Hematopoietic multipotent progenitor cell treated with erythropoietin and hydrocortisone succinate and interleukin-3 and kit ligand, for 17 days (in vitro differentiated cells): ENCODE results near the gene SHQ1.
"Not testable (repeated sequence)": the region's sequence is repeated elsewhere in the genome, so short reads cannot be mapped to it uniquely, and the experiment has no call there.

Experiments
- DNase-seq: peaks from one replicate; pipeline ENCODE4 v3.0.0-alpha.2; 2015; ENCODE audit warnings: low spot score

Gene SHQ1

DNA sequence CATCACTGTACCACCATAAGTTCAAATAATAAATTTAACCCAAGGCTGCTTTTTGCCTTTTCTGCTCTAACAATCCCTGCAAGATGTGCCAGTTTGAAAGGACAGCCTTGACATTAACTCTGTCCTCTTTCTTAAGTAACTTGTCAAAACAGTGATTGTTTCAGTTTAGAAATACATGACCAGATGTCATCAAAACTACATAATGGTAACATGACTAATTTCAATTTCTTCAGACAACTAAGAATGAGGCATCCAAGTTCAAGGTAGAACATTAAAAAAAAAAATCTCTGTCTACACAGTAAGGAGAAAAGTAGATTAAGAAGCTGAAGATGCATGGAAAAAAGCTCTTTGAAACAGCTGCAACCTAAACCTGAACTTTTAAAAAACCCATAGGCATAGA lies 47.4 kb downstream of the SHQ1 start:
- no peak for DNase-seq

DNA sequence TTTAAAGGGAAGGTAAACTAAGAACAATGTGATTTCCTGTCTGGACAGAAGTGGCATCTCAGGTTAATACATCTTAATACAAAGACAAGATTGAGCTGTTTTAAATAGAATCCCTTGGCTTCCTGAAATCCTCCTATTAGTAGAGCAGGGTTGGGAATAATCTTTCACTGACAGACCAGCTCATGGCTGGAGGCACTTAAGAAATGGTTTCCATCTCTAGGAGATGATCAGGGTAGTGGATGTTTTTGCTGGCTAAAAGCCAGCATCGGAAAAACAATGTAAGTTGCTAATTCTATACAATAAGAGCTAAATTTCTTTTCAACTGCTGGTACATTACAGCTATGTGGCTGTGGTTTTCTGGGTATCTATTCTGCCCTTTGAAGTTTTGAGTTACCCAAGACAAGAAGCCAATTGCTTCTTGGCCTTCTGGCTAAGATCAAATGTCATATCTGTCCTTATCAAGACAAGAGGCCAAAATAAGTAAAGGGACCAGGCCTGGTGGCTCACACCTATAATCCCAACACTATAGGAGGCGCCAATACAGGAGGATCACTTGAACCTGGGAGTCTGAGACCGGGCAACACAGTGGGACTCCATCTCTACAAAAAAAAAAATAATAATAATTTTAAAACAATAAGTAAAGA lies 49.6 kb downstream of the SHQ1 start:
- DNase-seq: no peak

DNA sequence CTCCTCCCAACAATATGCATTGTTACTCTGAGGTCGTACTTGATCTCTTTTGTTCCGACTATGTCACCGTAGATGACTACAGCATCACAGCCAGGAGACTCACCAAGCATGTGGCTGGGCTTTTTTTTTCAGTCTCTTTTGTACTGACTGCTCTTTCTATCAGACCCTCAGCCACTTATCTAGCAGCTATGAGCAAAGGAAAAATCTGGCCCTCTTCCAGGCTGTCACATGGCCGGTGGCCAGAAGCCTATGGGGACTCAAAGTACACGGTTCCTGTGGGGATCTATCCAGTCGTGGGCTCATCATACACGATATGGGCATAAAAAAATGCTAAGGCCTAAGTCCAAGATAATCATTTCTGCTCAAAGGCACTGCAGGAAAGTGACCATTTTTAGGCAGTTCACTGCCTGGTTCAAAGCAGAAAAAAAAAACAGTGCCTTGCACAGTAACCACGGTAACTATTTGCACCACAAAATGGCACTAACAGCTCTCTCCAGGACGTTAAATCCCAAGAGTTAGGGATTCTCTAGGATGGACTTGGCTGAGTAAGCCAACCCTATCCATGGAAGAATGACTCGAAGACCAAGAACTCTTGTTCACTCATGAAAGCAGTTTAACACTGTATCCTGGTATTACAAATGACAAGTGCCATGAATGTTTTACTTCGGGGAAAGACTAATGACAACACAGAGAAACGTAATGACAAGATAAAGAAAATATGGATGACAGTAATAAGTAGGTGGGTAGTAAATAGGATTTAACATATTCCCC lies 50.3 kb downstream of the SHQ1 start:
- DNase-seq: peak; percentile 34

DNA sequence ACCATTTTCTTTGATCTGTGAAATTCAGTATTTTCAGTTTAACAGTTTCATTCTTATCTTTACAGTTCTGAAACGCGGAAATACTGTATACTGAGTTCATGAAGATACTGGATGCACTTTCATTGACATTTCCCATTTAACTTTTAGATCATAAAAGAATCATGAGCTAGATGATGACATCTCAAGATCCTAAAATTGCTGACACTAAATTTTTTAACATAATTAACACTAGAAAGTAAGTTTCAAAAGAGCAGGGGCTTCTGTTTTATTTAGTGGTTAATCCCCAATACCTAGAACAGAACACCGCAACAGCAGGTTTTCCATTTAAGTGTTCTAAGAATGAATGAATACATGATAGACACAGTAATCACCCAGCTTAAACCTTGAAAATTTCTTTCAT lies 54.2 kb downstream of the SHQ1 start:
- DNase-seq: no peak

DNA sequence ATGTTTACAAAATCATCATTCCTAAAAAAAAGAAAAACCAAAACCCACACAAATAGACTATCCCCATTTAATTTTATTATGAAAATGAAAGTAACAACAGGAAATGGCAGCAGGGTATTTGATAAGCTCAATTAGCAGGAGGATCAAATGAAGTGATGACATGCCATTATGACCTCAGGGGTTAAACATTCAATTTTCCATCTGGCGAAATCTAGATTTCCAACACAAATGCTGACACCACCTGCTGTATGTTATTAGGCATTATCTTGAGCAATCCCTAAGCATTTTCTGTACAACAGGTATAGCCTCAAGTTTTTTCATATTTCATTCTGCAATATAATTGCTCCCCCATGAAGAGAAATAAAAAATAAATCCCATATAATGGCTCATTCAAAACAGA lies 57.1 kb downstream of the SHQ1 start:
- DNase-seq: no peak

DNA sequence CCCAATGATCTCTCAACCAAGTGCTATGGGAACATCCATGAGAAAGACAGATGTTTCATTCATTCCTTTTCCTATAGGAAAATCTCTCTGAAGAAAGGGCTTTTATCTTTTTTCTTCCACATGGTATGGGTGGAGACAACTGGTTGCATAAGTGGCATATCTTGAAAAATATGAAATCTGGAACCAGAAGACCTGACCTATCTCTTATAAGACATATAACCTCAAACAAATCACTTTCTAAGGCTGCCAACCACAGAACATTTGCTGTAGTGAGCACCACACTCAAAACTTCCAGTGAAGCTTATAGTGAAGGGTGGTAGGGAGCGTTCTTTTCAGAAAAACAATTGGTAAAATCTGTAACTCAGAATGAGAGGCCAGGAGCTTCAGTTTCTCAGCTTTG lies 58.5 kb downstream of the SHQ1 start:
- DNase-seq: no peak

DNA sequence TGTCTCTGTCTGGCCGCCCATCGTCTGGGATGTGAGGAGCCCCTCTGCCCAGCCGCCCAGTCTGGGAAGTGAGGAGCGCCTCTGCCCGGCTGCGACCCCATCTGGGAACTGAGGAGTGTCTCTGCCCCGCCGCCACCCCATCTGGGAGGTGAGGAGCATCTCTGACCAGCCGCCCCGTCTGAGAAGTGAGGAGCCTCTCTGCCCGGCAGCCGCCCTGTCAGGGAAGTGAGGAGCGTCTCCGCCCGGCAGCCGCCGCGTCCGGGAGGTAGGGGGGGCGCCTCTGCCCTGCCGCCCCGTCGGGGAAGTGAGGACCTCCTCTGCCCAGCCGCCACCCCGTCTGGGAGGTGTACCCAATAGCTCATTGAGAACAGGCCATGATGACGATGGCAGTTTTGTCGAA lies 60.0 kb downstream of the SHQ1 start:
- DNase-seq: not testable (repeated sequence)

DNA sequence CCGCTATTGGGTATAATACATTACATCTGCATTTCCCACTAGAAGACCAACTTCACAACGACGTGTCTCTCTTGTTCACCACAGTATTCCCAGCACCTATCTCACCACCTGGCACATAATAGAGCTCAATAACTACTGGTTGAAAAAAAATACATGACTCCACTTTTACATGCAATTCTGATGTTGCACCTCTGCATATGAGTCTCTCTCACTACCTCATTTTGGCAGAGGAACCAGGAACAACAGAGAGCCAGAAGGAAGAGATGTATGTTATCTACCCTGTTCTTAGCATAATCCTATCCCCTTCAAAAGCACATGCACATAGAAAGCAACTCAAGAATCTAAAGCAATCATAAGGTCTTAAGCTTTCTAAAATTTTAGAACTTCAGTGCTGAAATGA lies 61.6 kb downstream of the SHQ1 start:
- DNase-seq: no peak

DNA sequence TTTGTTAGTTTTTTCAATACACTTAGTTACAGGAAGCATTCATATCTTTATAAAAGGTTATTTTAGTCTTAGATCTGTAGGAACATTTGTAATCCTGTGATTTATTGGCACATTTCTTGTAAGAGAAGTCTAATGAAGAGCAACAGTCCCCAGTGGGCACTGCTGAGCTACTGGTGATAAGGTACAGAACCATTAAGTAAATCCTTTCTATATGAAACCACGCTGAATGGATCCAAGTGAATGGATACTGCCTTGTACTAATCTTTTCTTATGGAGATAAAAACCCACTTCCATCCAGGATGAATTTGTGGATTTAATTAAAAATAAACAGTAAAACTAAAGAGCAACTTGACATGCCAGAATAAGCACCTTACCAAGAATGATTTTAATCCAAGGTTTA lies 64.0 kb downstream of the SHQ1 start:
- DNase-seq: no peak

DNA sequence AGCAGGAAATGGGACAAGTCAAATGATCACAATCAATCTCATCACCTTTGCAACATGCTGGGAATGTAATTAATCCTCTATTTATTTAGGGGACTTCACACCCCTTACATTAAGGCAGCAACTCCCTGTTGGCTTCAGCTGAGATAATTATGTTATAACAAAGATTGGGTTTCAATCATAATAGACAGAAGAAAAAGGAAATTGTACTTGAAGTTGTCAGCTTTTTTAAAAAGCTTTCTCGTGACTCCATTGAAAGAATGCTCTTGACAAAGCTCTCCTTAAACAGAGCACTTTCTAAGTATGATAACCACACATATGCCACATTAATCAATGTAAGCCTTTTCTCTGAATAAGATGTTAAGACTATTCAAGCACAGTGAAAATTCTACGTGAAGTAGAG lies 65.7 kb downstream of the SHQ1 start:
- no peak for DNase-seq

DNA sequence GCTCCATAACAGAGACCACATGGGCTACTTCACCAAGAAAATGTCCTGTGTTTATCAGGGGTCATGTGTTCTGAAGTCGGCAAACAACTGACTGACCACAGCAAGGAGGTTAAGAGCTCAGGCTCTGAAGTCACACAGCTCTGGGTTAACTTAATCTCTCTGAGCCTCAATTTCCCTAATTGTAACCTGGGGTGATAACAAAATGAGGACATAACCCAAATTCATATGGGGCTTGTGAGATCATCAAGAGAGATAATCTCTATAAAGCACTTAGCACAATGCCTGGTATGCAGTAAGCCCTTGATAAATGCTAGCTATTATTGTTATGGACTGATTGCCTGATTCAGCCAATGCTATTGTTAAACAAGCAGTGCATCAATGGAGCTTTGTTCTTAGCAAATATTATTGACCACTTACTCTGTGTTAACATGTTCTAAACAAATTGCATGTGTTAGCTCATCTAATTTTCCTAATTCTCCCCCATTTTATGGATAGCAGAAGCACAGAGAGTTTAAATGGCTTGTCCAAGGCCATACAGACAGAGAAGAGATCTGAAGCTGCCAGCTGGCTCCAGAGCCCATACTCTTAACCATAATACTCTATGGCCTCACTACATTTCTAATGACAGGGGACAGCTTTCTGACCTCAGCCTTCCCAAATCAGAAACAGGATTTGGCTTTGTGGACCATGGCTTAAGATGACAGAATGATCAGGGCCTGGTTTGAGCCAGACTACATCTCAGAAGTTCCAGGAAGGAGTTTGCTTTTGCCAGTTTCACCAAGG lies 78.3 kb downstream of the SHQ1 start:
- no peak for DNase-seq

DNA sequence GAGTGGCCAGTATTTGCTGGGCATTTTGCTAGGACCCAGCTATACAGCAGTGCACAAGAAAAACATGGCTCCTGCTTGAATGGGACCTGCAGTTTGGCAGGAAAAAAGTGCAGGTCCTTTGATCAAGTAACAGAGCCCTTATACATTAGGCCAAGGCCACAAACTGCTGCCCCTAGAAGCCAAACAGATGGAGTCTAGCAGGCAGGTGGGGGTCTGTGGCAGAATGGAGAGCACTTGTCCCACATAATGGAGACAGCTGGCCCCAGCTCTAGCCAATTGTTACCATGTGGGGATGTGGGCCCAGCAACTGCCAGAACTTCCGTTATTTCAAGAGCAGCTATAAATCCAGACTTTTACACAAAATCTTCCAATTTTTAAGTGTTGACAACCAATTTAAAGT lies 79.3 kb downstream of the SHQ1 start:
- no peak for DNase-seq

DNA sequence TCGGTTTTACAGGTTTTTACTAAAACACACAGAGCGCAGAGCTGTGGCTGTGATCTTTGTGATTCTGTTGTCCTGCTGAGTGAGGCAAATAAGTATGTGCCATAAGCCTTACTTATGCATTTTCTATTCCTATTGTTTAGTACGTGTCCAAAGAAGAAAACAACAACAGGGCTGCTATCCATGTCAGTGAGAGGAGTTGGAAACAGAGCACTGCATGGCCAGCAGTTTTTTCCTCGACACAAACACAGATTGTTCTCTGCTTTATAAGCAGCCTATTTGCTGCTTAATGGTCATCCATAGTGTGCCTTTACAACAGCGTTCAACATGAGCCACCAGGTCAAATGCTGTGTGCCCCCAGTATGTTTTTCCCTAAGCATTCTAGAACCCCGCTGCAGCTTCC lies 79.8 kb downstream of the SHQ1 start:
- DNase-seq: no peak

DNA sequence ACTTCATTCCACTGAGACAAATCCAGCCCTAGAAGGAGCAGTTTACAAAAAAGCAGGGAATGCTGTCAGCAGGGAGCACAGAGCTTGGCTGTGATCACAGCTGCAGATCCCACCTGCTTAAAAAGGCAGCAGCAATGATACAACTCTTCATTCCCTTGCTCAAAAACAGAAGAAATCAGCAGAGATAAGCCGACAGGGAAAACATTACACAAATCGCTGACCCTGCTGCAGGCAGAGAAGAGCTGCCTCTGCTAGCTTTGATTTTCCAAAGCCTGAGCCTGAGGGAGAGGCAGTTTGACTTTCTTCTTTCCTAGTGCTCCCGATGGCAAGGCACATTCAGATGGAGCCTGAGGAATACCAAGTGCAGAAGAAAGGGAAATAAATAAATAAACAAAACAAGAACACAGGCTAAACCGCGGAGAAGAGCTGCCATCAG lies 80.2 kb downstream of the SHQ1 start:
- DNase-seq: no peak

DNA sequence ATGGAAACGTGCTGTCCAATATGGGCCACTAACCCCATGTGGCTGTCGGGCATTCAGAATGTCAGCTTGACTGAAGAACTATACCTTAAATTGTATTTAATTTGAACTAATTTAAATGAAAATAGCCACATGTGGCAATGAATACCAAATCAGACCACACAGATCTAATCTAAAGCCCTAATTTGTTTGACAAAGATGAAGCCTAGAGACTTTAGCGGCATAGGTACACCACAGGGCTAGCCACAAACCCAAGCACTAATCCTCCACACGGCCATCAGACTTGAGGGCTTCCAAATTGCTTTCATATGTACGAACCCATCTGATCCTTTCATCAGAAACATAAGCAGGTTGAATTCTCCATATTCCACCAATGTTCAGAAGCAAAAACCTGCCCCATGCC lies 81.4 kb downstream of the SHQ1 start:
- no peak for DNase-seq

DNA sequence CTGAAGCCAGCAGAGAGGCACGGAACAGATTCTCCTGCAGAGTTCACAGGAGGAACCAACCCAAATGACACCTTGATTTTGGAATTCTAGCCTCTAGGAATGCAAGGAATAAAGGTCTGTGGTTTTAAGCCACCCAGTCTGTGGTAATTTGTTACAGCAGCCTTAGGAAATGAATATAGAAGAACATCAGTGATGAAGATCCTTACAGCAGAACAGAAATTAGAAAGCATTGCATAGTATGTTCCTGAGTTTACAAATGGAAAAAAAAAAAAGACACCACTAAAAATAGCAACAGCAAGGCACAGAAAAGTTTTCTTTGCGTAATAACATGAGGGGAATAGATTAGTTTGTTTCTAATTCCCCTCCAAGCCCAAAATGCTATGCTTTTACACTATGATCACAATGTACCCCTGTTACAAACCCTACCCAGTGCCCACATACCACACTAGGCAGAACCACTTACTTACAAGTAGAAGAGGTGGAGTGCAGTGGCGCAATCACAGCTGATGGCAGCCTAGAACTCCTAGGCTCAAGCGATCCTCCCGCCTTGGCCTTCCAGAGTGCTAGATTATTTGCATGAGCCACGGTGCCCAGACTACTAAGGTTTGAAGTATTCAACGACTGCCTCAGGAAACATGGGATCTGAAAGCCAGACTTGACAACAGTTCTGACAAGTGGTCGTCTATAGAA lies 84.3 kb downstream of the SHQ1 start:
- DNase-seq: no peak

DNA sequence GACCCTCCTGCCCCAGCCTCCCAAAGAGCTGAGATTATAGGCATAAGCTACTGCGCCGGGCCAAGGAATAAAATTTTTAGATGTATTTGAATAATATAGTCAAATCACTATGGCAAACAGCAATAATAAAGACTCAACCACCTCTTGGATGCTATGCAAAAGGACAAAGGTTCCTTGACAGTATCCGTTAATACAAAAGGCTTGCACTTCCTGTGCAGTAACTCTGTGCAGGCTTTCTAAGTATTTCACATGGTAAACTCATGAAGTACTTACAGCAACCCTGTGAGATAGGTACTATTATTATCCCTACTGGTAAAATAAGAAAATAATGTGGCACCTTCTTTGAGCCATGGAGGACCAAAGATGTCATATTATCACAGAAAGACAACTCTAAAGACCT lies 86.8 kb downstream of the SHQ1 start:
- DNase-seq: no peak

DNA sequence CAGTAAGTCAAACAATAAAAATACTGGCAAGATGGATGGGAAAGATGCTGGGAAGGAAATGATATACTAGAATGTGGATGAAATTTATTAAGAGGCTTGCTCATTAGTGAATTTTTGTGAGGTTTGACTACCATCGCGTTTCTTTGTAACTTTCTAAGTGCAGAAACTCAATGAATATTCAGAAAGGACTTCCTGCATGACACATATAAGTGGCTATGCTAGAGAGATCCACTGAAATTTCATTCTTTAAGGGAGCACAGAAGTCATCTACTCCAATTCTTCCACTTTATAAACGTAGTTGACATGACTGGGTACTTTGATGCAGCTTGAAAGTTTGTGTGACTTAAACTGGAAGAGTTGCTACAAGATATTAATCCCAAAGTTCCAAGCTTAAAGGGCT lies 88.0 kb downstream of the SHQ1 start:
- no peak for DNase-seq

DNA sequence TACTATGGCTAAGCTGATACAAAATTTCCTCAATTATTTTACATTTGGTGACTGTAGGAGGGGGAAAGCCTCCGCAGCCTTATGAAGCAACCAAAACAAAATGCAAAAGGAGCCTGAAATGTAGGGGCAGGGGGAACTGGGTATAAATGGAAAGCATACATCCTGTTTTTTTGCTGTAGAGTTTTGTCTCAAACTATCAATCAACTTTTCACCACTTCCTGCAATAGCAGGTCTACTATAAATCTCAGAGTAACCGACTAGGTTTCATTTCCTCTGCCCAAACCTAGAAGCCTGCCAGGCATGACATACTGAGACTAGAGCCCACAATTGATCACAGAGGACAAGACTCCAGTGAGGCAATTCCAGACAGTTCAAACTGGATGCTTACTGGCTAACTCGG lies 91.3 kb downstream of the SHQ1 start:
- no peak for DNase-seq

DNA sequence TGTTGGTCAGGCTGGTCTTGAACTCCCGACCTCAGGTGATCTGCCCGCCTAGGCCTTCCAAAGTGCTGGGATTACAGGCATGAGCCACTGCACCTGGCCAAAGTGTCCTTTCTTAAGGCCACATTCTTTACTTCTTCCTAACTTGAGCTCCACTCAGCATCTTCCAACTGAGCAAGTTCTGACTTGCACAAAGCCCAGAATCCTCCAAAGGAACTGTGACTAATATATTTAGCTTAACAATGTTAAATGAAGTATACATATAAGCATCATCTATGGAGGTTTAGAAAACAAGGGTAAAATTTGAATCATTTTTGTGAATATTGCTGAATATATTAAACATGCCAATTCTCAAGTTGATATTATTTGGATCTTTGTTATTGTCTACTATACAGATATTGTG lies 93.7 kb downstream of the SHQ1 start:
- no peak for DNase-seq

DNA sequence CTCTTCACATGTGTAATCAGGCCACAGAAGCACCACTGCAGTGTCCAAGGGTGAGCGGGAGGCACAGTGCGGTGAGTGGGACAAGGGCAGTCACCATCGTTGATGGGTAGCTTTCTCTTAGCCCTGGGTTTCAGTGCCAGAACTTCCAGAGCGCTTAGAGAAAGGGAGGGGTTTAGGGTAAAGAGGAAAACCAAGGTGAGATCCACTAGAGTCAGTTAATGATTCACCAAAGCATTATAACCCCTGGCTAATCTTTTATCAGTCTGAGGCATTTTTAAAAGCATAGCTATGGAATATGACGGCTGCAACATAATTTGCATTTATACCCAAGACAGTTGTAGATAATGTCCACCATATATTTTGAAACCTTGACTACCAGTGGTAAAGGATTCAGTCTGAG lies 94.8 kb downstream of the SHQ1 start:
- DNase-seq: no peak

DNA sequence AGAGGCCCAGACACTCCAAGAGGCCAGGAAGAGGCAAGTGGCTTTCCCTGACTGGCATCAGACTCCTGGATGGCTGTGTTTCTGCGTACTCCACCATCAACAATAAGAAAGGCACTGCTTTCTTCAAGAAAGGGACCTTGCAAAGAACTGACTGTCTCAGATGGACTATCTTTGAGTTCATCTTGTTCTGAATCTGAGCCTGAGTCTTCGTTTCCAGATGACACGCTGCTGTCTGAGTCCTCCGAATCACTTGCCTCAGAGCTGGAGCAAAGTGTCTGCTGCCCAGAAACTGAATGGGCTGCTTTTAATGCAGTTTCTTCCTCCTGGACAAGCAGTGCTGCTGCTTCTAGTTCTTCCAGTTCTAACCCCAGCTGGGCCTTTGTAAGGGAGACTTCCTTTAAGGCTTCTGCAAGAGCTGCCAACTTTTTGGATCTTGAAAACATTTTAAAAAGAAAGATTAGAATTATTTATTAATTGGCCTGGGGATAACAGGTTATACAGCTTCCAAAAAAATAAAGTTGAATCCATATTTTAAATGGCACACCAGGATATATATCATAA lies 97.8 kb downstream of the SHQ1 start:
- no peak for DNase-seq
